ENCODE data around the gene RAB37.
A peak's percentile ranks its signal among the peaks of the same experiment; 100 is the strongest.

RAB37 gene

DNA sequence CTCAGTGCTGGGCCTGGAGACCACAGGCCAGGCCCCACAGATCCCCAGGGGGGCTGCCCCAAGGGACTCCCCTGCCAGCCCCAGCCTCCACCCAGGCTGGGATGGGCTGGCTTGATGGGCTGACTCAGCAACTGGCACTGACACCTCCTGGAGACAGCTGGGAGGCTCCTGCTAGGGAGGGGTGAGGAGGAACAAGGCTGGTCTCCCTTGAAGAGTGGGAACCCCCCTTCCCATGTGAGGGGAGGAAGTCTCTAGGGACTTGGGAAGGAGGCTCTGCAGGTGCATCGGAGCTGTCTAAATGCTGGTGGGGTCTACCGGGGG lies 21.8 kb downstream of the RAB37 start:
- no peak overlapping the region for H3K4me3 ChIP-seq (ENCODE audit: control insufficient read depth, low read depth, low read length)
- TF ChIP-seq CTCF (conservative IDR thresholded peaks at IDR 0.05; ENCODE audit: control insufficient read depth, insufficient read depth, low read depth, low read length): no peak
- peak; percentile 25 for DNase-seq (ENCODE audit: low read depth)

- TF ChIP-seq CTCF (conservative IDR thresholded peaks at IDR 0.05; ENCODE audit: control insufficient read depth, insufficient read depth, low read depth, low read length): no peak
- no peak for DNase-seq (ENCODE audit: low read depth)
- no peak overlapping the region for H3K4me3 ChIP-seq (ENCODE audit: control insufficient read depth, low read depth, low read length)
Observed at GRCh38 chr17:74759243-74759801, 22.3 kb downstream of the RAB37 start.

DNA sequence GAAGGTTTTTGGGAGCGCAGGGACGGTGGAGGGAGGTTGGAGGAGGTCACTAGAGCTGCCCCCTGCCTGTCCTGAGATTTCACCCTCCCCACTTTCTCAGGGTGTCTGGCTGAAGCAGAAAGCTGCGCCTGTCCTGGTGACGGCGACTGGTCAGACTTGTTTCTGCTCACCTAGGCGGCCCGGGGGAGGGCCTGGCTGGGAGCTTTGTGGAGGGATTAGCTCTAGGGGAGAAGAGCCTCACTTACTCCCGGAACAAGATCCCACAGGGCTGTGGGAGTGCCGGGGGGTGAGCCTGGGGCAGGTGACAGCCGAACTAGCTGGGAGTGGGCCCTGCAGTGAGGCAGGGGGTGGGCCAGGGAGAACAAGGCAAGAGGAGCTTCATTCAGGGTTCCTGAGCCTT lies 22.9 kb downstream of the RAB37 start:
- DNase-seq (ENCODE audit: low read depth): no peak
- H3K4me3 ChIP-seq (ENCODE audit: control insufficient read depth, low read depth, low read length): no peak overlapping the region

DNA sequence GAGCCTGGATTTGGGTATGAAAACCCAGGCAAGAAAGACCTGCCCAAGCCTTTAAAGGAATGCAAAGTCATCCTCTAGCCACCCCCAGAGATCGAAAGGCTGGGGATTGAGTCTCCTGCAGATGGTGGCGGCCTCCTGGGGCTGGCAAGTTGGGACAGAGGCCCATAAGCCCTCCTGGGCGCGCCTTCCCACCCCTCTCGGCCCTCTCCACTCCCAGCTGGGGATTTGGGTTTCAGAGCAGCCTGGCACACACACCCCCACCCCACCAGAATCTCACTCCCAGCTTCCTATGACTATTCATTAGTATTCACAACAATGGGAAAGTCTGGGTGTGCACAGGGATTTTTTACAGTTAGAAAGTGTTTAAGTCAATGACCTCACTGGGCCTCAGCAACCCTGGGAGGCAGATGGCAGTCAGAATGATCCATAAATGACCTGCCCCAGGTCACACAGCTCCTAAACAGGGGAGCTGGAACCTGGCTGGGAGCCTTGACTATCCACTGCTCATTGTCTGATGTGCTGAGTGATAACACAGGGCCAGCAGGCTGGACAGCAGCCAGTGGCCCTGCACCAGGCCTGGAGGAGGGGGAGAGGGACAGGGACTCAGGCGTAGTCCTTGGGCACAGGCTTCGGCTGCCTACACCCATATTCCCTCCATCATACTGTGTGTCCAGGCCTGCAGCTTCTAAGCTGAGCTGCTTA lies 23.5 kb downstream of the RAB37 start:
- no peak for DNase-seq (ENCODE audit: low read depth)
- H3K4me3 ChIP-seq (ENCODE audit: control insufficient read depth, low read depth, low read length): no peak overlapping the region

More for the DNA sequence above, 22.9 kb downstream of the RAB37 start:
- no peak for TF ChIP-seq CTCF (conservative IDR thresholded peaks at IDR 0.05; ENCODE audit: control insufficient read depth, insufficient read depth, low read depth, low read length)

DNA sequence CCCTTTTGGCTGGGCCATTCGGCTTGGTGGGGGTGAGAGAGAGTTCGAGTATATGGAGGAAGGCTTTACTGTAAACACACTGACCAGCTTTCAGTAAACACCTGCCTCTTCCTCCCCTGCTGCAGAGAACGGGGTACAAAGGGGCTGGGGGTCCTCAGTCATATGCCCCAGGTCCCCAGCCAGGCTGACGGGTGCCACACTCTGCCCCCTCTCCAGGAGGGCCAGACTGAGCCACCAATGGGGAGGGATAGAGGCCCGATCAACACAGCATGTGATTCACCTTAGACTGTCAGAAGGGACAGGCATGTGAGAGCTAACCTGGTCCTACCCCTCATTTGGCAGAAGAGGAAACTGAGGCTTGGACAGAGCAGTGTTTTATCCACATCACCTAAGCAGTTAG lies 24.4 kb downstream of the RAB37 start:
- H3K4me3 ChIP-seq (ENCODE audit: control insufficient read depth, low read depth, low read length): no peak overlapping the region
- no peak for TF ChIP-seq CTCF (conservative IDR thresholded peaks at IDR 0.05; ENCODE audit: control insufficient read depth, insufficient read depth, low read depth, low read length)
- no peak for DNase-seq (ENCODE audit: low read depth)

More for the DNA sequence above, 23.5 kb downstream of the RAB37 start:
- no peak for TF ChIP-seq CTCF (conservative IDR thresholded peaks at IDR 0.05; ENCODE audit: control insufficient read depth, insufficient read depth, low read depth, low read length)

DNA sequence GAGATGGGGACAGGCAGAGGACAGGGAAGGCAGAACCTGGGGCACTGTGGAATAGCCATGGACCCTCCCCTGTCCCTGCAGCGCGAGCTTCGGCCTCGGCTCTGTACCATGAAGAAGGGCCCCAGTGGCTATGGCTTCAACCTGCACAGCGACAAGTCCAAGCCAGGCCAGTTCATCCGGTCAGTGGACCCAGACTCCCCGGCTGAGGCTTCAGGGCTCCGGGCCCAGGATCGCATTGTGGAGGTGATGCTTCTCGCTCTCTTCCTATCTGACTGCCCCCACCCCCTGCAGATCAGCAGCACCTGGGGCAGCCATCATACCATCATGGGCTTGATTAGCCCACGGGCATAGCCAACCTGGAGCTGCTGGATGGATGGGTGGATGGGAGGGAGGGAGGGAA lies 24.9 kb downstream of the RAB37 start:
- TF ChIP-seq CTCF (conservative IDR thresholded peaks at IDR 0.05; ENCODE audit: control insufficient read depth, insufficient read depth, low read depth, low read length): no peak
- DNase-seq (ENCODE audit: low read depth): no peak
- no peak overlapping the region for H3K4me3 ChIP-seq (ENCODE audit: control insufficient read depth, low read depth, low read length)

Data from fibroblast of mammary gland (primary cell).